Activated B cell treated with CpG ODN at 0.5 μM for 24 hours (primary cell): Measurements from ENCODE around the gene RPUSD3. TPM values are rescaled to one million over a fixed set of nuclear protein-coding genes. Genes with fewer than 3 reads are reported as not detected.
"Not testable (repeated sequence)": the region's sequence is repeated elsewhere in the genome, so short reads cannot be mapped to it uniquely, and the experiment has no call there.

Experiments used
- ATAC-seq: fragments of 200-7000 bp; cut with Tn5 transposase; one replicate; pipeline ENCODE4 v1.10.0; 2021; ENCODE audit warnings: low read depth, mild to moderate bottlenecking, moderate library complexity
- CTCF ChIA-PET: fragments of 350-600 bp; sonication (Branson Sonifier 250); formaldehyde crosslinking; loops from one replicate; lab custom pipeline; 2021; ENCODE audit warnings: antibody characterized with exemption; lab: Charles Lee
- POLR2A ChIA-PET: fragments of 350-600 bp; sonication (Branson Sonifier 250); formaldehyde crosslinking; loops from one replicate; lab custom pipeline; 2021; ENCODE audit warnings: antibody characterized with exemption; lab: Charles Lee
- DNase-seq: peaks from one replicate; pipeline ENCODE4 v3.0.0; 2022
- H3K27ac Mint-ChIP-seq: one replicate; pipeline ENCODE4 v1.8.0; 2020; ENCODE audit warnings: mixed read lengths
- H3K27me3 Mint-ChIP-seq: one replicate; pipeline ENCODE4 v1.8.0; 2021; ENCODE audit warnings: mixed read lengths
- H3K36me3 Mint-ChIP-seq: one replicate; pipeline ENCODE4 v1.8.0; 2021; ENCODE audit warnings: low read depth, mixed read lengths
- H3K4me1 Mint-ChIP-seq: one replicate; pipeline ENCODE4 v1.8.0; 2021; ENCODE audit warnings: mixed read lengths
- H3K4me3 Mint-ChIP-seq: one replicate; pipeline ENCODE4 v1.8.0; 2020; ENCODE audit warnings: mild to moderate bottlenecking, mixed read lengths
- H3K9me3 Mint-ChIP-seq: one replicate; pipeline ENCODE4 v1.8.0; 2020; ENCODE audit warnings: mixed read lengths
- CTCF ChIP-seq: fragments of 200-600 bp; IDR thresholded peaks from one replicate; pipeline ENCODE4 v1.8.0; 2022; ENCODE audit warnings: antibody characterized with exemption, mild to moderate bottlenecking
- intact Hi-C: fragments of 100-400 bp; cut with micrococcal nuclease; formaldehyde crosslinking; loops from one replicate; pipeline ENCODE4 v1.15.1; 2024
- total RNA-seq: library from RNA; stranded (reverse); gene quantifications from 2 replicates; pipeline ENCODE4 v1.2.3, GENCODE V29; 2022

Gene RPUSD3
- total RNA-seq, 1 donor from 2014 or later, result 55.7 TPM

- ChIA-PET POLR2A (no interaction called here), CTCF (interaction anchor here (0.7 kb wide), 1 partner anchor 32 kb away, joined by 3 read pairs; no protein-coding TSS in a partner anchor)
- Mint-ChIP-seq H3K36me3 (no peaks in the 10 kb centered on the region), H3K27ac (no peak overlapping the region), H3K4me1 (no peaks in the 10 kb centered on the region), H3K9me3 (no peaks in the 10 kb centered on the region), H3K4me3 (no peak overlapping the region), H3K27me3 (peaks cover 7% of the 10 kb centered on the region)
- intact Hi-C loops, result no loop called here
- no peak for DNase-seq
- TF ChIP-seq CTCF, result no peak
- no peak for ATAC-seq
Measured at GRCh38 chr3:9881441-9881840, 37.6 kb upstream of the RPUSD3 start.

GRCh38 chr3:9879830-9880549, 36.2 kb upstream of the RPUSD3 start, which contains the start of gene CIDEC:
Gene CIDEC, minus strand, starts transcription at chr3:9880253. Its CDS starts 1,767 bp downstream, at chr3:9878486.
- DNase-seq, result no peak
- Mint-ChIP-seq H3K27ac (no peak within 1 kb of the TSS), H3K4me1 (no peaks in the 10 kb centered on the region), H3K4me3 (no peak within 1 kb of the TSS), H3K9me3 (no peaks in the 10 kb centered on the region), H3K36me3 (no peaks in the 10 kb centered on the region), H3K27me3 (peaks cover 7% of the 10 kb centered on the region)
- ATAC-seq, result no peak
- ChIA-PET POLR2A (interaction anchor here (0.6 kb wide), 2 partner anchors 42 to 107 kb away, joined by 3 to 4 read pairs; no protein-coding TSS in a partner anchor), CTCF (interaction anchor here (0.6 kb wide), 1 partner anchor 14 kb away, joined by 3 read pairs; no protein-coding TSS in a partner anchor)
- no peak for TF ChIP-seq CTCF
- intact Hi-C loops, result no loop called here

- Mint-ChIP-seq H3K4me1 (no peaks in the 10 kb centered on the region), H3K4me3 (no peak overlapping the region), H3K9me3 (no peaks in the 10 kb centered on the region), H3K27me3 (peaks cover 7% of the 10 kb centered on the region), H3K27ac (no peak overlapping the region), H3K36me3 (no peaks in the 10 kb centered on the region)
- DNase-seq, result no peak
- intact Hi-C loops, result no loop called here
- no peak for TF ChIP-seq CTCF
- no peak for ATAC-seq
- POLR2A ChIA-PET, result no interaction called here
- CTCF ChIA-PET, result no interaction called here
Measured at GRCh38 chr3:9878700-9879099, 34.9 kb upstream of the RPUSD3 start.

GRCh38 chr3:9876991-9877390, 33.2 kb upstream of the RPUSD3 start:
- POLR2A ChIA-PET, result no interaction called here
- intact Hi-C loops, result no loop called here
- Mint-ChIP-seq H3K36me3 (no peaks in the 10 kb centered on the region), H3K27me3 (peaks cover 7% of the 10 kb centered on the region), H3K4me1 (no peaks in the 10 kb centered on the region), H3K27ac (no peak overlapping the region), H3K9me3 (no peaks in the 10 kb centered on the region), H3K4me3 (no peak overlapping the region)
- no peak for TF ChIP-seq CTCF
- CTCF ChIA-PET, result no interaction called here
- no peak for ATAC-seq
- DNase-seq, result no peak

- H3K9me3 Mint-ChIP-seq, DNase-seq, intact Hi-C loops, H3K27me3 Mint-ChIP-seq, CTCF ChIA-PET, H3K27ac Mint-ChIP-seq, H3K4me3 Mint-ChIP-seq, ATAC-seq, H3K4me1 Mint-ChIP-seq, H3K36me3 Mint-ChIP-seq: not testable (repeated sequence)
- POLR2A ChIA-PET, result interaction anchor here (0.7 kb wide), 1 partner anchor 15 kb away, joined by 9 read pairs; no protein-coding TSS in a partner anchor
Measured at GRCh38 chr3:9876255-9876654, 32.4 kb upstream of the RPUSD3 start.
